NCI-H774 (cell line): ENCODE measurements around the gene NKX1-1.

Source experiments
- DNase-seq: peaks from one replicate; lab custom pipeline; 2025; lab: John Stamatoyannopoulos, UW

Gene NKX1-1

DNA sequence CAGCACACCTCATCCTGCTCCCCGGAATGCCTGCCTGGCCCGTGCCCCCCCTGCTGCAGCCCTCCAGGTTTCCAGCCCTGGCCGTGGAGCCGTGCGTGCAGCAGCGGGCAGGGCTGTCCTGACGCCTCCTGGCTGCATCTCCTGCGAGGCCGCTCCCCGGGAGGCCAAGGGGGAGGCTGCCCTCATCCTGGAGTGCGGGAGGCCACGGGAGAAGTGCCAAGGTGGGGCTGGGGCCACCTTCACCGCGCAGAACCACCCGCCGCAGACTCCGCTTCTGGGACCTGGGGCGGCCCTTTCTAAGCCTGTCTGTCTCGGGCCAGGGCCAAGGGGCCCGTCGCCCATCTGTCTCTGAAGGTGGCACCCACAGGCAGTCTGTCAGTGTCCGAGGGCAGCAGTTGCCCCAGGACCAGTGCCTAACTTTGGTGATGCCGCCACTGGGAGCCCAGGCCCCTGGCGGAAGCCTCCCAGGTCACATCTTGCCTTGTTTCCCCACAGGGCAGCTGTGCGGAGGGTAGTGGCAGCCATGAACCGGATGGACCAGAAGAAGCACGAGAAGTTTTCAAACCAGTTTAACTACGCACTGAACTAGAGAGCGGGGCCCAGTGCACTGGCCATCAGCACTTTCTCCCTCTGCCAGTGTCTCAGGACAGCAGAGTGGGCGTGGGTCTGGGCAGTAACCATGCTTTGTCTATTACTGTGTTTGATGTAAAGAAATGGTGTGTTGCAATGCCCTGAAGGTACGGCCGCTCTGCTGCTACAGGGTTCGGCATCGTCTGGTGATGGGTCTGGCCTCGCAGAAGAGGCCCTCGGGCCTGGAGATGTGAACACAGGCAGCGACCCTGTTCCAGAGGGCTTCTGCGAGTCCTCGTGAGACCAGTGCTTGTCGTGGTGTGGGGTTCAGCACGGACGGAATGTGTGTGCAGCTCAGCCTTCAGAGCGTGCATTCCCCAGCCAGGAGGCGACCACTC, 20.6 kb downstream of the NKX1-1 start:
- no peak for DNase-seq

GRCh38 chr4:1384675-1385372, 21.4 kb downstream of the NKX1-1 start:
- no peak for DNase-seq

DNA sequence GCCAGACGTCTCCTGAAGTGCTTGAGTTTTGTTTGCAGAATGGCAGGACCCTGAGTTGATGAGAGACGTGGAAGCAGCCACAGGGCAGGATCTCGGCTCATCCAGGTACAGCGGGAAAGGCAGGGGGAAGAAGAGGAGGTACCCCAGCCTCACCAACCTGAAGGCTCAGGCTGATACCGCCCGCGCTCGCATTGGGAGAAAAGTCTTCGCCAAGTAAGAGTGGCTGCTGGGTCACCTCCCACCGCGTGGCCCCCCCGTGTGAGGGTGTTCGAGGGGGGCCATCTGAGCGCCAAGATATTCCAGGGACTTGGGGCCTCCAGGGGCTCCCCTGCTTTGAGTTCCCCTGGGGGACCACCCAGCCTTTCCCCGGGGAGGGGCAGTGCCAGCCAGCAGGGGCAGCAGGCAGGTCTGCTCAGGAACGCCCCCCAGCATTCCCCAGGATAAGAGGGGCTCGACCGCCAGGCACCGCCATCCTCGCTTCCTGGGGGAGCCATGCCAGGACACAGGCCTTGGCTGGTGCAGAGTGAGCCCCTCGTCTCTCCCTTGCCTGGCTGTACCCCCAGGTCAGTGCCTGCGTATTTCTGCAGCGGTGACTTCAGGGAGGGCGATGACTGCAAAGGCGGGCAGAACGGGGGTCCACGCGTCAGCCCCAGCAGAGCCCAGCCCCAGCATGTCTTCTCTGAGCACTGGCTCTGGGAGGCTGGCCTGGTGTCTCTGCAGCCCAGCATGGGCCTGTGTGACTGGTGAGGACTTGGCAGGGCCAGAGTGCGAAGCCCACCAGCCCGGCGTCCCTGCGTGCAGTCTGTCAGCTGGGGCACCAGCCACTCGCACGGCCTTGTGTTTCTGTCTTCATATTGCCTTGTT, 22.3 kb downstream of the NKX1-1 start:
- DNase-seq: no peak

GRCh38 chr4:1382776-1383727, 23.2 kb downstream of the NKX1-1 start:
- no peak for DNase-seq

GRCh38 chr4:1381944-1382541, 24.2 kb downstream of the NKX1-1 start:
- DNase-seq: no peak

DNA sequence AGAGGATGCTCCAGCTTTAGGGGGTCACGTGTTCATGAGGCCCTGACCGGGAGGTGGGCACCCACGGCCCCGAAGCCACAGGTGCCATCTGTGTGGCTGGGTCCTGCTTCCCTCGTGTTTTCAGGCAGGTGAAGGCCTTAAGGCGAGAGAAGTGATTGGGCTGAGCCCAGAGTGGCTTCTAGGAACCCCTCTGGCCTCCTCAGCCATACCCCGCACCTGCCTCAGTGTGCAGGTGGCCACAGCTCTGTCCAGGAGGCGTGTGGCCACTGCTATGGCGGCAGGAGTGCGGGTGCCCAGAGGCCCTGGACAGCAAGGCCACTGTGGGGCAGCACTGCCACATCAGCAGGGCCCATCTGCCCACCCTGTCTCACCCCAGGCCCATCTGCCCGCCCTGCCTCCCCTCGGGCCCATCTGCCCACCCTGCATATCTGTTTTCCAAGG, 25.0 kb downstream of the NKX1-1 start:
- no peak for DNase-seq

GRCh38 chr4:1380368-1381151, 25.7 kb downstream of the NKX1-1 start:
- DNase-seq: no peak

- no peak for DNase-seq
These were observed 26.4 kb downstream of the NKX1-1 start for GRCh38 chr4:1379801-1380331.

GRCh38 chr4:1379351-1379781, 26.9 kb downstream of the NKX1-1 start:
- DNase-seq: no peak

DNA sequence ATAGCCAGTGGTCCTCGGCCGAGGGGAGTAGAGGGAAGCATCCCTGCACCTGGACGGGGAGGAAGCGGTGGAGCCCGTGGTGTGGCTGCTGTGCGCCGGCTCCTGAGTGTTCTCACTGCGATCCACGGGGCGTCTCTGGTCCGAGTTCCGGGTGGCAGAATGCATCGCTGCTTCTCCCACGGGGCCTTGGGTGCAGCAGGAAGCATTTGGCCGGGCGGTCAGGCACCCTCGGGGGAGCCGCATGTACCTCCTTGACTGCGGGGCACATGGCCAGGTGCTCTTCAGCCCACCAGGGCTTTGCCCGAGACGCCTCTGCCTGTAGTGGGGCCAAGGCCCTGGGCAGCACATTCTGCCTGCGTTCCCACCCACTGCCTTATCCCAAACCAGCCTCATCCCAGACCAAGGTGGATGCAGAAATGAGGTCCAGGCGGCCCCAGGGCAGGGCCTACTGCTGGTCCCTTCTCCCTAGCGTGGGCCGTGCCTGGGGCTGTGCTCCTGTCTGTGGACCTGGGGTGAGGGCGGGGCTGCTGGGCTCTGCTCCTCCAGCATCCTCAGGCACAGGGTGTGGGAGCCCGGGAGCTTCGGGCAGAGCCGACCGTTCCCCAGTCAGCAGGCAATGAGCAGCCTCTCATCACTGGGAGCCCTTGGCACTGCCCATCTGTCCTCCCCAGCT, 27.5 kb downstream of the NKX1-1 start:
- DNase-seq: no peak

- no peak for DNase-seq
These were observed 28.5 kb downstream of the NKX1-1 start for GRCh38 chr4:1377606-1378261.

- no peak for DNase-seq
These were observed 29.2 kb downstream of the NKX1-1 start for GRCh38 chr4:1376841-1377605.

GRCh38 chr4:1376391-1376840, 29.8 kb downstream of the NKX1-1 start:
- no peak for DNase-seq

DNA sequence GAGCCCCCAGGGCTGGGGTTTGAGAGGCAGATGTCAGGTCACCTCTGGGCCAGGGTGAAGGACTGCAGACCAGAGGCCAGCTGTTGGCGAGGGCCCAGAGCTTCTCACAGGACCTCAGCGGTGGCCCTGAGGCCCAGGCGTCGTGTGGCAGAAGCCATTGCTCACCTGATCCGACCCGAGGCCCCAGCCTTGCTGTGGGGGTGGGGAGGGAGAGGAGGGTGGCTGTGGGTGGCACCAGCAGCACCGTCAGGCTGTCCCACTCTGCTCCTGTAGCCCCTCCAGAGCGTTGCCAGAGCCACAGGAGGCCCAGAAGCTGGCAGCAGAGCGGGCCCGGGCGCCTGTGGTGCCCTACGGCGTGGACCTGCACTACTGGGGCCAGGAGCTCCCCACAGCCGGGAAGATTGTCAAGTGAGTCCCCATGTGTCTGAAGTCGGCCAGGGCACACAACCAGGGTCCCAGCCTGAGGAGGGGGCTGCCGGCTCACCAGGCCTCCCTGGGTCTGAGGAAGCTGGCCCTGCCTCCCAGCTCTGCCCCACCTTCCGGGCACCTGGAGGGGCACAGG, 30.4 kb downstream of the NKX1-1 start:
- no peak for DNase-seq

GRCh38 chr4:1375051-1375721, 31.1 kb downstream of the NKX1-1 start:
- DNase-seq: no peak

GRCh38 chr4:1374706-1375045, 31.6 kb downstream of the NKX1-1 start:
- no peak for DNase-seq
